Mesenchymal stem cell (in vitro differentiated cells and primary cell): ENCODE results near the gene ALPG.
"Not testable (repeated sequence)": the region's sequence is repeated elsewhere in the genome, so short reads cannot be mapped to it uniquely, and the experiment has no call there.

Source experiments
- DNase-seq: peaks from one replicate; pipeline ENCODE4 v3.0.0-alpha.2; 2013
- H2AFZ ChIP-seq: one replicate; pipeline ENCODE4 v1.6.1; 2013; ENCODE audit warnings: low read depth, mild to moderate bottlenecking, control low read depth, inconsistent platforms, low read length, moderate library complexity
- H2AK5ac ChIP-seq: 2 replicates; pipeline ENCODE4 v1.6.1; 2013; ENCODE audit warnings: low read length, moderate library complexity, mild to moderate bottlenecking, inconsistent platforms; ENCODE audit not compliant: severe bottlenecking
- H2BK120ac ChIP-seq: one replicate; pipeline ENCODE4 v1.6.1; 2013; ENCODE audit warnings: low read depth, mild to moderate bottlenecking, inconsistent platforms, low read length, moderate library complexity
- H2BK12ac ChIP-seq, 2 experiments: one replicate each; pipeline ENCODE4 v1.6.1; 2013; ENCODE audit warnings: inconsistent platforms in 2 of 2, low read length in 2 of 2, mild to moderate bottlenecking in 2 of 2, moderate library complexity in 2 of 2, control low read depth in 1 of 2
- H2BK15ac ChIP-seq: one replicate; pipeline ENCODE4 v1.6.1; 2013; ENCODE audit warnings: mild to moderate bottlenecking, low read depth, inconsistent platforms; ENCODE audit not compliant: poor library complexity, severe bottlenecking
- H2BK5ac ChIP-seq: 2 replicates; pipeline ENCODE4 v1.6.1; 2013; ENCODE audit warnings: low read depth, mild to moderate bottlenecking, low read length, control low read depth, inconsistent platforms; ENCODE audit not compliant: poor library complexity, severe bottlenecking
- H3K14ac ChIP-seq, 2 experiments: one replicate each; pipeline ENCODE4 v1.6.1; 2013; ENCODE audit warnings: inconsistent platforms in 2 of 2, low read length in 2 of 2, control low read depth in 1 of 2, mild to moderate bottlenecking in 1 of 2, moderate library complexity in 1 of 2
- H3K18ac ChIP-seq, 2 experiments: one replicate each; pipeline ENCODE4 v1.6.1; 2013; ENCODE audit warnings: inconsistent platforms in 2 of 2, low read length in 2 of 2, control low read depth in 1 of 2, low read depth in 1 of 2, mild to moderate bottlenecking in 1 of 2
- H3K23ac ChIP-seq, 2 experiments: one replicate each; pipeline ENCODE4 v1.6.1; 2013; ENCODE audit warnings: inconsistent platforms in 2 of 2, low read length in 2 of 2, mild to moderate bottlenecking in 2 of 2, moderate library complexity in 2 of 2, control low read depth in 1 of 2
- H3K27ac ChIP-seq: 2 replicates; pipeline ENCODE4 v1.5.1; 2013; ENCODE audit warnings: mild to moderate bottlenecking, moderate library complexity, low read length, control low read depth, inconsistent platforms; ENCODE audit not compliant: poor library complexity, severe bottlenecking
- H3K27me3 ChIP-seq, 2 experiments: 2 replicates each; pipeline versions ENCODE4 v1.6.1 to v1.7.0; 2013; ENCODE audit warnings: low read length in 2 of 2, mild to moderate bottlenecking in 2 of 2, moderate library complexity in 2 of 2, control low read depth in 1 of 2, inconsistent platforms in 1 of 2; ENCODE audit not compliant: control insufficient read depth in 1 of 2, insufficient read depth in 1 of 2
- H3K36me3 ChIP-seq, 2 experiments: 2 replicates each; pipeline versions ENCODE4 v1.6.1 to v1.7.0; 2013; ENCODE audit warnings: low read length in 2 of 2, control low read depth in 1 of 2, inconsistent platforms in 1 of 2, low read depth in 1 of 2, mild to moderate bottlenecking in 1 of 2; ENCODE audit not compliant: insufficient read depth in 2 of 2, control insufficient read depth in 1 of 2
- H3K4ac ChIP-seq, 2 experiments: one replicate each; pipeline ENCODE4 v1.6.1; 2013; ENCODE audit warnings: inconsistent platforms in 2 of 2, low read length in 2 of 2, mild to moderate bottlenecking in 2 of 2, moderate library complexity in 2 of 2, control low read depth in 1 of 2, low read depth in 1 of 2
- H3K4me1 ChIP-seq: 2 replicates; pipeline ENCODE4 v1.6.1; 2013; ENCODE audit warnings: low read depth, low read length, control low read depth; ENCODE audit not compliant: control insufficient read depth, insufficient read depth
- H3K4me2 ChIP-seq: 2 replicates; pipeline ENCODE4 v1.6.1; 2013; ENCODE audit warnings: low read length, mild to moderate bottlenecking, inconsistent platforms; ENCODE audit not compliant: poor library complexity, severe bottlenecking
- H3K4me3 ChIP-seq, 2 experiments: 2 replicates each; pipeline versions ENCODE4 v1.5.1 to v1.7.0; 2013; ENCODE audit warnings: low read length in 2 of 2, mild to moderate bottlenecking in 2 of 2, control low read depth in 1 of 2, low read depth in 1 of 2; ENCODE audit not compliant: insufficient read depth in 1 of 2
- H3K79me1 ChIP-seq: replicated peaks from 2 replicates; pipeline ENCODE4 v1.6.1; 2013; ENCODE audit warnings: mild to moderate bottlenecking, control low read depth, low read length, inconsistent platforms; ENCODE audit not compliant: poor library complexity, severe bottlenecking
- H3K9ac ChIP-seq: 2 replicates; pipeline ENCODE4 v1.7.0; 2013; ENCODE audit warnings: mild to moderate bottlenecking, low read length, moderate library complexity
- H3K9me3 ChIP-seq: 2 replicates; pipeline ENCODE4 v1.7.0; 2013; ENCODE audit warnings: mild to moderate bottlenecking, low read length; ENCODE audit not compliant: control insufficient read depth
- H4K8ac ChIP-seq: one replicate; pipeline ENCODE4 v1.6.1; 2013; ENCODE audit warnings: inconsistent platforms, mild to moderate bottlenecking, low read length, moderate library complexity
- H4K91ac ChIP-seq: one replicate; pipeline ENCODE4 v1.6.1; 2013; ENCODE audit warnings: mild to moderate bottlenecking, low read length, inconsistent platforms
- WGBS: methylation state at CpG from one replicate; pipeline ENCODE4 v1.1.7; 2013; ENCODE audit warnings: mixed read lengths; 5-methylcytosine and 5-hydroxymethylcytosine counted together

ALPG gene

GRCh38 chr2:232432598-232433184 lies 26.0 kb downstream of the ALPG start:
- H3K9ac ChIP-seq = no peak overlapping the region
- no peak overlapping the region for H2BK5ac ChIP-seq
- 65% methylated on average over 16 of the region's 16 CpGs for WGBS
- no peak overlapping the region for H3K18ac ChIP-seq
- H3K27ac ChIP-seq = no peak overlapping the region
- peaks cover 4% of the 10 kb centered on the region for H3K4me1 ChIP-seq
- H3K4me2 ChIP-seq = no peak overlapping the region
- H2BK12ac ChIP-seq = no peak overlapping the region
- no peak overlapping the region for H3K23ac ChIP-seq
- peaks cover 34 to 51% of the 10 kb centered on the region in 2 experiments for H3K27me3 ChIP-seq
- no peak overlapping the region for H2AK5ac ChIP-seq
- no peak overlapping the region for H4K8ac ChIP-seq
- H3K79me1 ChIP-seq = no peaks in the 10 kb centered on the region
- no peak overlapping the region for H3K14ac ChIP-seq
- DNase-seq = no peak
- H2BK15ac ChIP-seq = no peak overlapping the region
- no peak overlapping the region for H3K4me3 ChIP-seq
- no peak overlapping the region for H4K91ac ChIP-seq
- no peaks in the 10 kb centered on the region for H3K36me3 ChIP-seq
- H2AFZ ChIP-seq = no peak overlapping the region
- H2BK120ac ChIP-seq = no peak overlapping the region
- H3K9me3 ChIP-seq = no peaks in the 10 kb centered on the region
- no peak overlapping the region for H3K4ac ChIP-seq

GRCh38 chr2:232433622-232434021 lies 27.0 kb downstream of the ALPG start:
- not testable (repeated sequence) for H3K9ac ChIP-seq, H3K4me2 ChIP-seq, H3K9me3 ChIP-seq, H4K8ac ChIP-seq, H3K36me3 ChIP-seq, H3K4me3 ChIP-seq, DNase-seq, H2AK5ac ChIP-seq, H3K27ac ChIP-seq, H3K4ac ChIP-seq, H3K79me1 ChIP-seq, H3K18ac ChIP-seq, H2BK120ac ChIP-seq, H2AFZ ChIP-seq, H2BK5ac ChIP-seq, H2BK12ac ChIP-seq, H3K23ac ChIP-seq, H3K4me1 ChIP-seq, H3K14ac ChIP-seq, H2BK15ac ChIP-seq
- H3K27me3 ChIP-seq = peaks cover 43 to 58% of the 10 kb centered on the region in 2 experiments
- peak overlapping the region; percentile 47 for H4K91ac ChIP-seq
- WGBS = 80% methylated on average over 8 of the region's 9 CpGs

- no peak overlapping the region for H4K91ac ChIP-seq
- H3K36me3 ChIP-seq = no peaks in the 10 kb centered on the region
- H3K4me2 ChIP-seq = no peak overlapping the region
- no peak overlapping the region for H2AK5ac ChIP-seq
- DNase-seq = no peak
- no peak overlapping the region for H2AFZ ChIP-seq
- peaks cover 4% of the 10 kb centered on the region for H3K4me1 ChIP-seq
- H2BK120ac ChIP-seq = no peak overlapping the region
- no peaks in the 10 kb centered on the region for H3K9me3 ChIP-seq
- no peak overlapping the region for H3K4me3 ChIP-seq
- no peak overlapping the region for H3K9ac ChIP-seq
- no peak overlapping the region for H2BK12ac ChIP-seq
- H3K18ac ChIP-seq = no peak overlapping the region
- no peak overlapping the region for H3K27ac ChIP-seq
- no peak overlapping the region for H3K14ac ChIP-seq
- H3K23ac ChIP-seq = no peak overlapping the region
- no peak overlapping the region for H2BK15ac ChIP-seq
- peaks cover 48 to 62% of the 10 kb centered on the region in 2 experiments for H3K27me3 ChIP-seq
- WGBS = 82% methylated on average over 9 of the region's 9 CpGs
- H3K4ac ChIP-seq = no peak overlapping the region
- no peak overlapping the region for H4K8ac ChIP-seq
- H2BK5ac ChIP-seq = no peak overlapping the region
- H3K79me1 ChIP-seq = no peaks in the 10 kb centered on the region
Measured at GRCh38 chr2:232434091-232434490, 27.4 kb downstream of the ALPG start.

- no peaks in the 10 kb centered on the region for H3K79me1 ChIP-seq
- 91% methylated on average over 12 of the region's 12 CpGs for WGBS
Measured at GRCh38 chr2:232434563-232435374, 28.1 kb downstream of the ALPG start.

More at GRCh38 chr2:232434563-232435374, 28.1 kb downstream of the ALPG start:
- no peaks in the 10 kb centered on the region for H3K36me3 ChIP-seq
- H3K4me1 ChIP-seq = peaks cover 4% of the 10 kb centered on the region
- H3K23ac ChIP-seq = no peak overlapping the region
- H4K8ac ChIP-seq = no peak overlapping the region
- no peaks in the 10 kb centered on the region for H3K9me3 ChIP-seq
- no peak overlapping the region for H2AFZ ChIP-seq
- H2BK120ac ChIP-seq = no peak overlapping the region
- H3K4me2 ChIP-seq = no peak overlapping the region
- no peak overlapping the region for H3K4ac ChIP-seq
- H3K9ac ChIP-seq = no peak overlapping the region
- no peak overlapping the region for H4K91ac ChIP-seq
- H3K27ac ChIP-seq = no peak overlapping the region
- H3K27me3 ChIP-seq = peaks cover 48 to 65% of the 10 kb centered on the region in 2 experiments
- no peak overlapping the region for H2BK5ac ChIP-seq
- no peak overlapping the region for H2BK12ac ChIP-seq
- no peak overlapping the region for H3K14ac ChIP-seq
- H3K4me3 ChIP-seq = no peak overlapping the region
- H3K18ac ChIP-seq = no peak overlapping the region
- no peak overlapping the region for H2BK15ac ChIP-seq
- no peak for DNase-seq
- no peak overlapping the region for H2AK5ac ChIP-seq
